SW480 (cell line): ENCODE results near the gene HNRNPUL1.
A peak's percentile ranks its signal among the peaks of the same experiment; 100 is the strongest.
"Not testable (repeated sequence)": the region's sequence is repeated elsewhere in the genome, so short reads cannot be mapped to it uniquely, and the experiment has no call there.

Experiments
- DNase-seq: peaks from one replicate; pipeline ENCODE4 v3.0.0-alpha.2; 2016; ENCODE audit warnings: low spot score

Gene HNRNPUL1

DNA sequence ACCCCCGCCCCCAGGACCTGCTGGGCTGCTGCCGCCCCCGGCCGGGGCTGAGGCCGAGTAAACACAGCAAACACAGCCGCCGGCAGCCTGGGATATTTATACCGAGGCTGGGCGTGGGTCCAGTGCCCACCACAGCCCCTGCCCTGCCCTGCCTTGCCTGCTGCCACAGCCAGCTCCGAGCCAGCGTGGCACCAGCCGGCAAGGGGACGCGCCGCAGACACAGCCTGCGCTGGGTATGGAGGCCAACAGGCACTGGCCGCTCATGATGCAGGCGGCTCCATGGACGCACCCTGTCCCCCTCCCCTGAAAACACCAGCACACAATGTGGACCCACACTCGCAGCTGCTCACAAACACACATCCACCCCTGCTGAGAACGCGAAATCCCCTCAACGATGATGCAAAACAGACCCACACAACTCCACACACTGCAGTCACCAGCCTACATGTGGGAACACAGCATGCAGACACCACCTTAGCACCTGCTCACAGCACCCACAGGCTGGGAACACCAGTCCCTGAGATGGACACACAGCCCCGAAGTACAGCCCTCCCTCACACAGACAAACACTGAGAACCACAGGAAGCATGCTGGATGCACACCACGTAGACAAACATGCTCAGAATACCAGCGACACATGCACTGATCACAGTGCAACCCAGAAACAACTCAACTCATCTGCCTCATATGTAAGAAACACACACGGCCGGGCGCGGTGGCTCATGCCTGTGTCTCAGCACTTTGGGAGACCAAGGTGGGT lies 62.0 kb downstream of the HNRNPUL1 start:
- DNase-seq, result peak; percentile 69

DNA sequence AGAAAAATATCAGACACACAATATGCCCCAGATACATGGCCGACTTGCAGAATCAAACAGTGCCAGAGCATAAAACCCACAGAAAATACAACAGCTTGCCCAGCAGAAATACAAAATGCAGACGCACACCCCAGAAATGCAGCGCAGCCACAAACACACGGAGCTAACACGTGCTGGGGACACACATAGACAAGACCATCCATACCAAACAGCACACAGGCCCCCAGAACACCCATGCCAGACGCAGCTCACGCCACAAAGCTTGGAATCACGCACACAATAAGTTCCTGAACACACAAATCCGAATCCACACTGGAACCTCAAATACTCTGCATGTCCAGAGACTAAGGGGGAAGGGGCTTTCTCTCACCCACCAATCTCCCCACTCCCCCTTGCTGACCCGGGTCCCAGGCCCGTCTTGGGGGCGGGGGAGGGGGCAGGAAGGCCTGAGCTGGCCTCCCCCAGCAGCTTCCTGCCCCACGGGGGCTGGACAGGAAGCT lies 63.0 kb downstream of the HNRNPUL1 start:
- DNase-seq, result peak; percentile 62

- DNase-seq, result peak; percentile 95
Measured at GRCh38 chr19:41327576-41328156, 63.5 kb downstream of the HNRNPUL1 start.

DNA sequence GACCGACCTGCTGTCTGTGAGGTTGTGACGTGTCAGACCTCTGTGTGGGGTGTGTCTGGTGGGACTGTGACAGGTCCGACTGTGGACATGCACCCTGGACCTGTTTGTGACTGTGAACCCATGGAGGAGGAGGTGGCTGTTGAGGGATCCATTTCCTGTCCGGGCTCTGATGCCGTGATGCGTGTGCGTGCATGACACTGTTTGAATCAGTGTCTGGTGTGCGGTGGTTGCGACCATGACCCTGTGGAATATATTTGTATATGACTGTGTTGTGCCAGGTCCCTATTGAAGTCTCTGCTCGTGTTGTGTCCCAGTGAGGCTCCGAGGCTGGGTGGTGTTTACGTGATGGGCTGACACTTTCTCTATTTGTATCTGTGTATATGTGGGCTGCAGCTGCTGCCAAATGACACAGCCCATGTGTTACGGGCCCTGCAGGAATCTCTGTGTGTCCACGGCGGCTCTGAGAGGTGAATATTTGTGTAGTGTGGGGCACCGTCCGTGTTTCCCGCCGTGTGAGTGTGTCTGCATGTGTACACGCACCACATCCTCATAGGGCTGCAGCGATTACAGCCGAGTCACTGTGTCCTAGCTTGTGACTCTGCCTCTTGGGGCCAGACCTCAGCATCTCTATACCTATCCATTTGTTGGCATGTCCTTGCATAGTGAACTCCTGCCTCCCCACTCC lies 64.1 kb downstream of the HNRNPUL1 start:
- DNase-seq, result no peak

DNA sequence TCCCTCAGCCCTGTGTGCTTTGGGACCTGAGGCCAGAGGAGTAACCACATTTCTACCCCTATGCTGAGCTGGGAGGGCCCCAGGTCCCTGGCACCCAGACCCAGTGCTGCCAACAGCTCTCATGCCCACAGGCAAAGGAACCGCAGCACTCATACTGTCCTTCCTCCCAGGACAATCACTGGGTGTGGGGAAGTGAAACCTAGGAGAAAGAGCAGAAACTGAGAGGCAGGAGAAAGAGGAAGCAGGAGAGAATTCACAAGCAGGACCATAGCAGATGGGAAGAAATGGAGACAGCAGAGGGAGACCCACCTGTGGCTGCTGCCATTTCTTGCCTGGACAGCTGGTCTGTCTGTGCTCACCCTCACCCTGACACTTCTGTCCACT lies 64.7 kb downstream of the HNRNPUL1 start:
- no peak for DNase-seq

GRCh38 chr19:41330481-41330880 lies 66.3 kb downstream of the HNRNPUL1 start:
- no peak for DNase-seq

GRCh38 chr19:41330946-41331678 lies 66.9 kb downstream of the HNRNPUL1 start:
- no peak for DNase-seq

DNA sequence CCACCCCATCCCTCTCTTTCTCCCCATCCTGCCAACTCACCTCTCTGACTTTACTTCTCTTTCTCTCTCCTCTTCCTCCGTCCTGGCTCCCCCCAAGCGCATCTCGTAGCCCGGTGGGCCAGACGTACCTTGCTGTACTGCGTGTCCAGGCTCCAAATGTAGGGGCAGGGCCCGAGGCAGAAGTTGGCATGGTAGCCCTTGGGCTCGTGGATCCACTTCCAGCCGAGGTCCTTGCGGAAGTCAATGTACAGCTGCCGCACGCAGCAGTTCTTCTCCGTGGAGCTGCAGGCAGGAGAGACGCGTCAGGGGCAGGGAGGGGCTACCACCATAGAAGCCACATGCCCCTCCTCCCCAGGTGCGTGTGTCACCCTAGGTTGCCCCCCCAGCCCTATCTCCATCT lies 67.8 kb downstream of the HNRNPUL1 start:
- DNase-seq, result no peak

- no peak for DNase-seq
Measured at GRCh38 chr19:41332468-41332867, 68.3 kb downstream of the HNRNPUL1 start.

DNA sequence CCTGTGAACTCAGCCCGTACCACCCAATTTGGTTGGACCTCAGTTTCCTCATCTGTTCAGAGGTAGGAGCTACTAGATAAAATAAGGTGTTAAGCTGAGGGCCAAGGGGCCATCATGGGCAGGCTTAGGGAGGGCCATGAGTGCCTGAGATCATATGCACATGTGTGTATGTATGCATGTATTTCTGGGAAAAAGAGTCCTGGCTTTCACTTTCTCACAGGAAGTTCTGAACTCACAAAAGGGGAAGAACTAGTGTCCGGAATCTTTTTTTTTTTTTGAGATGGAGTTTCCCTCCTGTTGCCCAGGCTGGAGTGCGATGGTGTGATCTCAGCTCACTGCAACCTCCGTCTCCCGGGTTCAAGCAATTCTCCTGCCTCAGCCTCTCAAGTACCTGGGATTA lies 70.6 kb downstream of the HNRNPUL1 start:
- no peak for DNase-seq

- no peak for DNase-seq
Measured at GRCh38 chr19:41335467-41335866, 71.3 kb downstream of the HNRNPUL1 start.

GRCh38 chr19:41339936-41340335 lies 75.8 kb downstream of the HNRNPUL1 start:
- DNase-seq, result no peak

- no peak for DNase-seq
Measured at GRCh38 chr19:41341669-41342490, 77.7 kb downstream of the HNRNPUL1 start.

GRCh38 chr19:41344162-41344561 lies 80.0 kb downstream of the HNRNPUL1 start:
- DNase-seq, result no peak

DNA sequence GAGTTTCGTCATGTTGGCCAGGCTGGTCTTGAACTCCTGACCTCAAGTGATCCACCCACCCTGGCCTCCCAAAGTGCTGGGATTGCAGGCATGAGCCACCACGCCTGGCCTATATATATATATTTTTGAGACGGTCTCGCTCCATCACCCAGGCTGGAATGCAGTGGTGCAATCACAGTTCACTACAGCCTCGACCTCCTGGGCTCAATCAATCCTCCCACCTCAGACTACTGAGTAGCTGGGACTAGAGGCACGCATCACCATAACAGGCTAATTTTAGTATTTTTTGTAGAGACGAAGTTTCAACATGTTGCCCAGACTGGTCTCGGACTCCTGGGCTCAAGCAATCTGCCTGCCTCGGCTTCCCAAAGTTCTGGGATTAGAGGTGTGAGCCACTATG lies 82.7 kb downstream of the HNRNPUL1 start:
- DNase-seq, result not testable (repeated sequence)

GRCh38 chr19:41350735-41351338 lies 86.7 kb downstream of the HNRNPUL1 start:
- no peak for DNase-seq

- DNase-seq, result peak; percentile 36
Measured at GRCh38 chr19:41351339-41352245, 87.4 kb downstream of the HNRNPUL1 start.

- DNase-seq, result no peak
Measured at GRCh38 chr19:41352279-41352608, 88.1 kb downstream of the HNRNPUL1 start.

DNA sequence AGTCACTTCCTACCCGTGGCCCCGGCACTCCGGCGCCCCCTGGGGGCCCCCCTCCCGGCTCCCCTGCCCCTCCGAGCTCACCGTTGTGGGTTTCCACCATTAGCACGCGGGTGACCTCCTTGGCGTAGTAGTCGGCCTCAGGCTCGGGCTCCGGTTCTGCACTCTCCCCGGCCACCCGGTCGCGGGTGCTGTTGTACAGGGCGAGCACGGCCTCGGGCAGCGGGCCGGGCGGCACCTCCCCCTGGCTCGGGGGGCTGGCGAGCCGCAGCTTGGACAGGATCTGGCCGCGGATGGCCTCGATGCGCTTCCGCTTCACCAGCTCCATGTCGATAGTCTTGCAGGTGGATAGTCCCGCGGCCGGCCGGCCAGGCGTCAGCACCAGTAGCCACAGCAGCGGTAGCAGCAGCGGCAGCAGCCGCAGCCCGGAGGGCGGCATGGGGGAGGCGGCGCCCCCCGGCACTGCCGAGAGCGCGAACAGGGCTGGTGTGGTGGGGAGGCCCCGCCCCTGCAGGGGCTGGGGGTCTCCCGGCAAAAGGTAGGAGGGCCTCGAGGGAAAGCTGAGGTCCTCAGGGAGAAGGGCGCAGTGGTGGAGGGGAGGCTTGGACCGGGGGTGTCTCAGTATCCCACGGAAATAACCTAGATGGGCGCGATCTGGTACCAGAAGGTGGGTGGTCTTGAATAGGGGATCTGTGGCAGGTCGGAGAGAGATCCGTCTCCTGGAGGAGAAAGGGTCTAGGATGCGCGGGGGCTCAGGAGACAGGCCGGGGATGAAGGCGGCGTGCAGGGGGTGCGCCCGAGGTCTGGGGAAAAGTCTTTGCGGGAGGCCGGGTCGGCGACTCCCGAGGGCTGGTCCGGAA lies 88.7 kb downstream of the HNRNPUL1 start:
- peak; percentile 77 for DNase-seq
